OCI-LY1 (cell line): ENCODE results near the gene PTPRD.

Source experiments
- H2AFZ ChIP-seq: fragments of 200-600 bp; sonication (generic), shearing (Covaris generic); 2 replicates; pipeline ENCODE4 v1.6.0; 2014; ENCODE audit warnings: antibody characterized with exemption, mild to moderate bottlenecking, low read length
- H3F3A ChIP-seq: fragments of 200-600 bp; sonication (generic), shearing (Covaris generic); 2 replicates; pipeline ENCODE4 v1.6.0; 2014; ENCODE audit warnings: mild to moderate bottlenecking, antibody characterized with exemption, low read length, moderate library complexity; ENCODE audit not compliant: insufficient read depth
- H3K27ac ChIP-seq: fragments of 200-600 bp; sonication (generic); 2 replicates; pipeline ENCODE4 v1.5.1; 2014; ENCODE audit warnings: low read length, mixed run types, mild to moderate bottlenecking, low read depth; ENCODE audit not compliant: poor library complexity, severe bottlenecking
- H3K27me3 ChIP-seq: fragments of 200-600 bp; sonication (generic); 2 replicates; pipeline ENCODE4 v1.6.0; 2014; ENCODE audit warnings: antibody characterized with exemption, mild to moderate bottlenecking, low read length, moderate library complexity; ENCODE audit not compliant: insufficient read depth
- H3K36me3 ChIP-seq: fragments of 200-600 bp; sonication (generic); 2 replicates; pipeline ENCODE4 v1.6.1; 2014; ENCODE audit warnings: mild to moderate bottlenecking, antibody characterized with exemption, low read length, moderate library complexity, mixed read lengths; ENCODE audit not compliant: insufficient read depth
- H3K4me1 ChIP-seq: fragments of 200-600 bp; sonication (generic); 2 replicates; pipeline ENCODE4 v1.5.1; 2014; ENCODE audit warnings: mild to moderate bottlenecking, low read length, moderate library complexity; ENCODE audit not compliant: insufficient read depth, severe bottlenecking
- H3K4me2 ChIP-seq: fragments of 200-600 bp; sonication (generic), shearing (Covaris generic); 2 replicates; pipeline ENCODE4 v1.6.1; 2014; ENCODE audit warnings: low read length
- H3K4me3 ChIP-seq: fragments of 200-600 bp; sonication (generic); 2 replicates; pipeline ENCODE4 v1.5.1; 2014; ENCODE audit warnings: low read length, low read depth, mild to moderate bottlenecking, mixed read lengths; ENCODE audit not compliant: poor library complexity, severe bottlenecking
- H3K79me2 ChIP-seq: fragments of 200-600 bp; shearing (Covaris generic); 2 replicates; pipeline ENCODE4 v1.6.1; 2016; ENCODE audit warnings: mixed run types, low read length, mixed read lengths; ENCODE audit not compliant: insufficient read depth
- H3K9ac ChIP-seq: fragments of 200-600 bp; sonication (generic), shearing (Covaris generic); 2 replicates; pipeline ENCODE4 v1.6.1; 2014; ENCODE audit warnings: mild to moderate bottlenecking, low read length, mixed read lengths
- H3K9me2 ChIP-seq: fragments of 200-600 bp; sonication (generic), shearing (Covaris generic); 2 replicates; pipeline ENCODE4 v1.6.1; 2014; ENCODE audit warnings: low read depth, mild to moderate bottlenecking, low read length, mixed read lengths
- H3K9me3 ChIP-seq: fragments of 200-600 bp; shearing (Covaris generic); 2 replicates; pipeline ENCODE4 v1.6.1; 2014; ENCODE audit warnings: low read length, mixed read lengths
- H4K20me1 ChIP-seq: fragments of 200-600 bp; sonication (generic), shearing (Covaris generic); 2 replicates; pipeline ENCODE4 v1.6.0; 2016; ENCODE audit warnings: mild to moderate bottlenecking, low read length; ENCODE audit not compliant: insufficient read depth
- CTCF ChIP-seq: fragments of 200-600 bp; sonication (generic), shearing (Covaris generic); IDR thresholded peaks from 2 replicates; pipeline ENCODE4 v1.5.1; 2017; ENCODE audit warnings: mild to moderate bottlenecking, antibody characterized with exemption, low read length, moderate library complexity, mixed read lengths
- EZH2 ChIP-seq: fragments of 200-600 bp; sonication (generic), shearing (Covaris generic); IDR thresholded peaks from 2 replicates; pipeline ENCODE4 v1.8.0; 2017; ENCODE audit warnings: borderline replicate concordance, mixed run types, mild to moderate bottlenecking, antibody characterized with exemption, low read length, moderate library complexity, mixed read lengths

The PTPRD gene

DNA sequence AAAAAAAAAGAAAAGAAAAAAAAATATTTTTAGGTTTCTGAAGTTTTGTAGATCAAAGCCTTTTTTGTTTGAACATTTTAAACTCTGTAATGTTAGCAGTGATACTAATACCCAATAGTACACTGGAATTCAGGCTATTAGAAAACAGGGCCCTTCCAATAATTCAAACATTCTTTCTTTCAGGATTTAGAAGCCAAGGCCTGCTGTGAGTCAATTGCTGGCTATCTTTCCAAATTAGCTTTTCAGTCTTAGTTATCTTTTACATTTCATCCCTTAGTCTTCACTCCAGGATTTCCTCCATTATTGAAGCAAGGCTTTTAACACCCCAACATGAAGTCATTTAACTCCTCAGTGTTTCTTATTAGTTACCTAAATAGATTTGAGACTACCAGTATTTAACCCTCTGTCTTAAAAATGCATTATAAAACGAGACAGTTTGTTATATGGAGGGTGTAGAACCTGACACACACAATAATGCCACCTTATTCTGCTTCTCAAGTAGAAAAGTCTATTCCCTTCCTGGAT is 1861.3 kb downstream of the PTPRD start:
- no peak overlapping the region for H3K9ac ChIP-seq
- no peaks in the 10 kb centered on the region for H4K20me1 ChIP-seq
- H3K79me2 ChIP-seq, result no peaks in the 10 kb centered on the region
- no peak overlapping the region for H3K27ac ChIP-seq
- no peaks in the 10 kb centered on the region for H3K9me2 ChIP-seq
- TF ChIP-seq EZH2 (no peak), CTCF (no peak)
- no peaks in the 10 kb centered on the region for H3K36me3 ChIP-seq
- H3F3A ChIP-seq, result no peaks in the 10 kb centered on the region
- H2AFZ ChIP-seq, result no peak overlapping the region
- no peaks in the 10 kb centered on the region for H3K4me1 ChIP-seq
- H3K4me2 ChIP-seq, result no peak overlapping the region
- H3K4me3 ChIP-seq, result no peak overlapping the region
- no peaks in the 10 kb centered on the region for H3K9me3 ChIP-seq
- no peaks in the 10 kb centered on the region for H3K27me3 ChIP-seq

DNA sequence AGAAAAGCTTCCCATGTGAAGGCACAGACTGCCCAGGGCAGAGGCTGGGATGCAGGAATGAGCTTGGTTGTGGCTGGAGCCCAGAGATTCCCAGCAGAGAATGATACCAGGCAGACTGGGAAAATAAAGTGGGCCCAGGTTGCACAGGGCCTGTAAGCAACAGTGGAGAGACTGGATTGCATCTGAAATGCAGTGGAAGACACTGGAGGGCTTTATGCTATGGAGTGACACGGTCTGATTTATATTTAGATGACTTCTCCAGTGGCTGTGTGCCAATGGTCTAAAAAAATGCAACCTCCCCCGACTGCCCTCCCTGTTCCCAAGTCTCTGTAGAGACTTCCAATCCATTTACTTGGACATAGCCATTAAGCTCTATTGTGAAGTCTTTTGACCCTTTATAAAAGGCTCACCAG is 1862.2 kb downstream of the PTPRD start:
- H3K27ac ChIP-seq, result no peak overlapping the region
- no peak overlapping the region for H3K4me2 ChIP-seq
- no peaks in the 10 kb centered on the region for H3K27me3 ChIP-seq
- no peaks in the 10 kb centered on the region for H4K20me1 ChIP-seq
- H3K79me2 ChIP-seq, result no peaks in the 10 kb centered on the region
- H3K9me2 ChIP-seq, result no peaks in the 10 kb centered on the region
- H3K4me3 ChIP-seq, result no peak overlapping the region
- H3K9me3 ChIP-seq, result no peaks in the 10 kb centered on the region
- no peak for TF ChIP-seq CTCF
- TF ChIP-seq EZH2, result no peak
- no peak overlapping the region for H3K9ac ChIP-seq
- H2AFZ ChIP-seq, result no peak overlapping the region
- no peaks in the 10 kb centered on the region for H3K36me3 ChIP-seq
- no peaks in the 10 kb centered on the region for H3F3A ChIP-seq
- no peaks in the 10 kb centered on the region for H3K4me1 ChIP-seq

GRCh38 chr9:8745347-8745746 is 1867.5 kb downstream of the PTPRD start:
- no peak overlapping the region for H3K4me2 ChIP-seq
- H3F3A ChIP-seq, result no peaks in the 10 kb centered on the region
- no peak overlapping the region for H2AFZ ChIP-seq
- TF ChIP-seq EZH2 (no peak), CTCF (no peak)
- H4K20me1 ChIP-seq, result no peaks in the 10 kb centered on the region
- H3K9me2 ChIP-seq, result no peaks in the 10 kb centered on the region
- no peak overlapping the region for H3K9ac ChIP-seq
- H3K27ac ChIP-seq, result no peak overlapping the region
- no peak overlapping the region for H3K4me3 ChIP-seq
- H3K27me3 ChIP-seq, result no peaks in the 10 kb centered on the region
- H3K9me3 ChIP-seq, result no peaks in the 10 kb centered on the region
- H3K4me1 ChIP-seq, result no peaks in the 10 kb centered on the region
- no peaks in the 10 kb centered on the region for H3K36me3 ChIP-seq
- no peaks in the 10 kb centered on the region for H3K79me2 ChIP-seq
